PC-9 (cell line): Measurements from ENCODE around the gene PCARE.

Experiments
- CTCF ChIP-seq: fragments of 200-600 bp; sonication (generic); conservative IDR thresholded peaks from 2 replicates; pipeline ENCODE4 v1.6.1; 2017; ENCODE audit warnings: mixed run types, antibody characterized with exemption, mild to moderate bottlenecking, moderate library complexity
- EZH2 ChIP-seq: fragments of 200-600 bp; sonication (generic); IDR thresholded peaks from 2 replicates; pipeline ENCODE4 v1.8.0; 2017; ENCODE audit warnings: antibody characterized with exemption, low read depth

- TF ChIP-seq CTCF (no peak), EZH2 (no peak)
Observed at GRCh38 chr2:29114946-29115609, 40.8 kb upstream of the PCARE start, which contains the start of gene CLIP4.
